HEK293 (cell line): ENCODE measurements around the gene FLVCR1.
A peak's percentile ranks its signal among the peaks of the same experiment; 100 is the strongest.

Source experiments
- CTCF ChIA-PET: fragments of 350-600 bp; formaldehyde crosslinking; extraction: SDS; loops from one replicate; lab custom pipeline; 2021; ENCODE audit warnings: antibody characterized with exemption; lab: Yijun Ruan, JAX
- POLR2A ChIA-PET: fragments of 300-600 bp; formaldehyde crosslinking; extraction: SDS; loops from one replicate; lab custom pipeline; 2020; ENCODE audit warnings: antibody characterized with exemption, inconsistent platforms; lab: Yijun Ruan, JAX
- H3K27ac ChIP-seq: fragments of 200-500 bp; sonication (Bioruptor generic); 2 replicates; pipeline ENCODE4 v1.5.1; 2014; ENCODE audit warnings: low read depth, low read length, control low read depth, inconsistent platforms; ENCODE audit errors: extremely low read depth
- H3K36me3 ChIP-seq, 2 experiments: fragments of 200-500 bp in 1 of 2; sonication (Bioruptor generic) in 1 of 2; 1 replicate in 1 of 2; 2 replicates in 1 of 2; pipeline ENCODE4 v1.5.1; 2014 to 2017; ENCODE audit warnings: inconsistent platforms in 2 of 2, low read length in 2 of 2; ENCODE audit not compliant: control insufficient read depth in 2 of 2, insufficient read depth in 1 of 2
- H3K4me1 ChIP-seq: fragments of 200-500 bp; sonication (Bioruptor generic); 2 replicates; pipeline ENCODE4 v1.5.1; 2014; ENCODE audit warnings: mild to moderate bottlenecking, low read length, inconsistent platforms; ENCODE audit not compliant: control insufficient read depth, insufficient read depth
- H3K4me3 ChIP-seq: 2 replicates; pipeline ENCODE4 v1.5.1; 2011; ENCODE audit warnings: low read depth, mild to moderate bottlenecking, control low read depth, low read length, moderate library complexity
- H3K9me3 ChIP-seq: fragments of 200-500 bp; sonication (Bioruptor generic); 2 replicates; pipeline ENCODE4 v1.5.1; 2014; ENCODE audit warnings: low read depth, low read length, inconsistent platforms; ENCODE audit not compliant: control insufficient read depth, insufficient read depth
- EGR2 ChIP-seq: fragments of 450-650 bp; formaldehyde crosslinking; IDR thresholded peaks from 2 replicates; pipeline ENCODE4 v1.5.1; 2016; ENCODE audit warnings: low read depth, missing biosample characterization, missing genetic modification characterization
- HOXC10 ChIP-seq: sonication (generic); formaldehyde crosslinking; IDR thresholded peaks from 2 replicates; pipeline ENCODE4 v1.8.1; 2023; ENCODE audit warnings: mild to moderate bottlenecking, missing genetic modification reagents
- KLF1 ChIP-seq: fragments of 450-650 bp; formaldehyde crosslinking; IDR thresholded peaks from 2 replicates; pipeline ENCODE4 v1.5.1; 2016; ENCODE audit warnings: missing biosample characterization, missing genetic modification characterization
- MZF1 ChIP-seq: fragments of 450-650 bp; formaldehyde crosslinking; IDR thresholded peaks from 2 replicates; pipeline ENCODE4 v1.5.1; 2017; ENCODE audit warnings: missing biosample characterization, missing genetic modification characterization, borderline replicate concordance
- OVOL3 ChIP-seq: fragments of 450-650 bp; formaldehyde crosslinking; IDR thresholded peaks from 2 replicates; pipeline ENCODE4 v1.5.1; 2016; ENCODE audit warnings: missing biosample characterization, missing genetic modification characterization
- WT1 ChIP-seq: fragments of 450-650 bp; formaldehyde crosslinking; IDR thresholded peaks from 2 replicates; pipeline ENCODE4 v1.5.1; 2016; ENCODE audit warnings: missing biosample characterization, missing genetic modification characterization
- ZBTB48 ChIP-seq: fragments of 450-650 bp; formaldehyde crosslinking; IDR thresholded peaks from 2 replicates; pipeline ENCODE4 v1.5.1; 2016; ENCODE audit warnings: missing biosample characterization, missing genetic modification characterization
- ZFP3 ChIP-seq: fragments of 450-650 bp; formaldehyde crosslinking; IDR thresholded peaks from 2 replicates; pipeline ENCODE4 v1.5.1; 2016; ENCODE audit warnings: low read depth, missing biosample characterization, missing genetic modification characterization
- ZNF157 ChIP-seq: fragments of 450-650 bp; formaldehyde crosslinking; IDR thresholded peaks from 2 replicates; pipeline ENCODE4 v1.5.1; 2016; ENCODE audit warnings: missing biosample characterization, missing genetic modification characterization
- ZNF223 ChIP-seq: fragments of 450-650 bp; formaldehyde crosslinking; IDR thresholded peaks from 2 replicates; pipeline ENCODE4 v1.5.1; 2016; ENCODE audit warnings: missing biosample characterization, missing genetic modification characterization
- ZNF248 ChIP-seq: fragments of 450-650 bp; formaldehyde crosslinking; IDR thresholded peaks from 2 replicates; pipeline ENCODE4 v1.5.1; 2017; ENCODE audit warnings: missing biosample characterization, missing genetic modification characterization
- ZNF341 ChIP-seq: fragments of 450-650 bp; formaldehyde crosslinking; IDR thresholded peaks from 2 replicates; pipeline ENCODE4; 2016; ENCODE audit warnings: low read depth, missing biosample characterization, missing genetic modification characterization
- ZNF473 ChIP-seq: fragments of 450-650 bp; formaldehyde crosslinking; IDR thresholded peaks from 2 replicates; pipeline ENCODE4 v1.5.1; 2017; ENCODE audit warnings: missing biosample characterization, missing genetic modification characterization
- ZNF48 ChIP-seq: fragments of 450-650 bp; formaldehyde crosslinking; IDR thresholded peaks from 2 replicates; pipeline ENCODE4 v1.5.1; 2016; ENCODE audit warnings: missing biosample characterization, missing genetic modification characterization
- ZNF549 ChIP-seq: fragments of 450-650 bp; IDR thresholded peaks from 2 replicates; pipeline ENCODE4 v1.5.1; 2018; ENCODE audit warnings: missing biosample characterization, missing genetic modification characterization, mild to moderate bottlenecking, inconsistent platforms, moderate library complexity
- ZNF560 ChIP-seq: fragments of 450-650 bp; formaldehyde crosslinking; IDR thresholded peaks from 2 replicates; pipeline ENCODE4 v1.5.1; 2017; ENCODE audit warnings: missing biosample characterization, missing genetic modification characterization, borderline replicate concordance
- ZNF571 ChIP-seq: fragments of 450-650 bp; formaldehyde crosslinking; IDR thresholded peaks from 2 replicates; pipeline ENCODE4 v1.5.0; 2017; ENCODE audit warnings: missing biosample characterization, missing genetic modification characterization
- ZNF76 ChIP-seq: fragments of 450-650 bp; formaldehyde crosslinking; IDR thresholded peaks from 2 replicates; pipeline ENCODE4; 2016; ENCODE audit warnings: low read depth, missing biosample characterization, missing genetic modification characterization, borderline replicate concordance
- ZNF843 ChIP-seq: fragments of 450-650 bp; formaldehyde crosslinking; IDR thresholded peaks from 2 replicates; pipeline ENCODE4 v1.5.1; 2016; ENCODE audit warnings: missing biosample characterization, missing genetic modification characterization
- ZSCAN16 ChIP-seq: fragments of 450-650 bp; formaldehyde crosslinking; IDR thresholded peaks from 2 replicates; pipeline ENCODE4 v1.5.1; 2016; ENCODE audit warnings: missing biosample characterization, missing genetic modification characterization
- TF ChIP-seq, protein P1 (sequence below): fragments of 450-650 bp; formaldehyde crosslinking; IDR thresholded peaks from 2 replicates; pipeline ENCODE4 v1.5.1; 2016; ENCODE audit warnings: missing biosample characterization, missing genetic modification characterization, low read depth
- TF ChIP-seq, protein P2 (sequence below): fragments of 450-650 bp; formaldehyde crosslinking; IDR thresholded peaks from 2 replicates; pipeline ENCODE4 v1.5.1; 2016; ENCODE audit warnings: missing biosample characterization, missing genetic modification characterization
- TF ChIP-seq, protein P3 (sequence below): sonication (generic); formaldehyde crosslinking; IDR thresholded peaks from 2 replicates; pipeline ENCODE4 v1.8.1; 2022; ENCODE audit warnings: mild to moderate bottlenecking, moderate library complexity, missing genetic modification reagents
- TF ChIP-seq, protein P4 (sequence below): fragments of 450-650 bp; formaldehyde crosslinking; IDR thresholded peaks from 2 replicates; pipeline ENCODE4 v1.5.1; 2016; ENCODE audit warnings: missing biosample characterization, missing genetic modification characterization
- TF ChIP-seq, protein P5 (sequence below): fragments of 450-650 bp; formaldehyde crosslinking; IDR thresholded peaks from 2 replicates; pipeline ENCODE4 v1.5.1; 2017; ENCODE audit warnings: missing biosample characterization, missing genetic modification characterization

Gene FLVCR1

DNA sequence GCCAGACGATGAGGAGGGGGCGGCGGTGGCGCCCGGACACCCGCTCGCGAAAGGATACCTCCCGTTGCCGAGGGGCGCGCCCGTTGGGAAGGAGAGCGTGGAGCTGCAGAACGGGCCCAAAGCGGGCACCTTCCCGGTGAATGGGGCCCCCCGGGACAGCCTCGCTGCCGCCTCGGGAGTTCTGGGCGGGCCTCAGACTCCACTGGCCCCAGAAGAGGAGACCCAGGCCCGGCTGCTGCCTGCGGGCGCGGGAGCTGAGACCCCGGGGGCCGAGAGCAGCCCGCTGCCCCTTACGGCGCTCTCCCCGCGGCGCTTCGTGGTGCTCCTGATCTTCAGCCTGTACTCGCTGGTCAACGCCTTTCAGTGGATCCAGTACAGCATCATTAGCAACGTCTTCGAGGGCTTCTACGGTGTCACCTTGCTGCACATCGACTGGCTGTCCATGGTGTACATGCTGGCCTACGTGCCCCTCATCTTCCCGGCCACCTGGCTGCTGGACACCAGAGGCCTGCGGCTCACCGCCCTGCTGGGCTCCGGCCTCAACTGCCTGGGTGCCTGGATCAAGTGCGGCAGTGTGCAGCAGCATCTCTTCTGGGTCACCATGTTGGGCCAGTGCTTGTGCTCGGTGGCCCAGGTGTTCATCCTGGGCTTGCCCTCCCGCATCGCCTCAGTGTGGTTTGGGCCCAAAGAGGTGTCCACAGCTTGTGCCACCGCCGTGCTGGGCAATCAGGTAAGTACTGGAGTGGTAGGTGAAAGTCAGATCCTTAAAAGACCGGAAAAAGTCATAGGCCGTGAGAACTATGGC, 588 bp downstream of the FLVCR1 start (continued):
- 0 out of 2 replicates have a peak, but pooled peaks have one; percentile 8 for TF ChIP-seq ZNF843 (tag by site-specific recombination)
- TF ChIP-seq ZNF341 (tag by site-specific recombination) = no peak
- TF ChIP-seq, protein P1, sequence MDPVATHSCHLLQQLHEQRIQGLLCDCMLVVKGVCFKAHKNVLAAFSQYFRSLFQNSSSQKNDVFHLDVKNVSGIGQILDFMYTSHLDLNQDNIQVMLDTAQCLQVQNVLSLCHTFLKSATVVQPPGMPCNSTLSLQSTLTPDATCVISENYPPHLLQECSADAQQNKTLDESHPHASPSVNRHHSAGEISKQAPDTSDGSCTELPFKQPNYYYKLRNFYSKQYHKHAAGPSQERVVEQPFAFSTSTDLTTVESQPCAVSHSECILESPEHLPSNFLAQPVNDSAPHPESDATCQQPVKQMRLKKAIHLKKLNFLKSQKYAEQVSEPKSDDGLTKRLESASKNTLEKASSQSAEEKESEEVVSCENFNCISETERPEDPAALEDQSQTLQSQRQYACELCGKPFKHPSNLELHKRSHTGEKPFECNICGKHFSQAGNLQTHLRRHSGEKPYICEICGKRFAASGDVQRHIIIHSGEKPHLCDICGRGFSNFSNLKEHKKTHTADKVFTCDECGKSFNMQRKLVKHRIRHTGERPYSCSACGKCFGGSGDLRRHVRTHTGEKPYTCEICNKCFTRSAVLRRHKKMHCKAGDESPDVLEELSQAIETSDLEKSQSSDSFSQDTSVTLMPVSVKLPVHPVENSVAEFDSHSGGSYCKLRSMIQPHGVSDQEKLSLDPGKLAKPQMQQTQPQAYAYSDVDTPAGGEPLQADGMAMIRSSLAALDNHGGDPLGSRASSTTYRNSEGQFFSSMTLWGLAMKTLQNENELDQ (tag by site-specific recombination) = no peak
- TF ChIP-seq ZBTB48 (tag by site-specific recombination) = peak; percentile 23; the same call in 1 of the 2 replicates

DNA sequence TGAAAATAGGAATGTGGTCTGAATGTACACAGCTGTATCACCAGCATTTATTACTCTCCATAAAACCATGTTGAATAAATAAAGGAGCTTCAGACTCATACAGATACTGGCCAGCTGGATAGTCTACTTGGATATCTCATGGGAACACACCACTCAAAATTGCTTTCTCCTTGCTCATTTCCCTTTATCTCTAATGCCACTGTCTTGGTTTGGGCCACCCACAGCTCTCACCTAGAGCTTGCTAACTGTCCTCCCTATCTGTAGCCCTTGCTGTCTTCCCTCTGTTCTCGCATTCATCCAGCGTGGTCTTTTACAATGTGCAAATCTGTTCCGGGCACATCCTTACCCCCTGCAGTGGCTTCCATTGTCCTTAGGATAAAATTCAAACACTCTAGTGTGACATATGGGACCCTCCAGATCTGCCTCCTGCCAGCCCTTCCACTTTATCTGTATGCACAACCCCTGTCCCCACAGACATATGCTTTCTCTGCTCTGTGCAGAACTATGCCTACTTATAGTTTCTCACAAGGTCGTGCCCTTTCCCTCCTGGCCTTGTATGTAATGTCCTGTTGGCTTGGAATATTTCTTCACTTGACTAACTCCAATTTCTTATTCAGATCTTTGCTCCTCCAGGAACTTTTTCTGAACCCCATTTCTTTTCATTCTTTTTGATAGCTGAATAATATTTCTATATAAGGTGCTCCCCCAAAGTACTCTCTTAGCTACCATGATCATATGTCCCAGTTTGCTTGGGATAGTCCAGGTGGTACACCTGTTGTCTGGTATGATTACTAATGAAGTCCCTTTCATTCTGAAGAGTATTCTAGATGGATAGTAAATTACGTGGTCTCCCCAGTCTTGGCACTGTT, 2.9 kb downstream of the FLVCR1 start:
- no peaks in the 10 kb centered on the region for H3K9me3 ChIP-seq
- H3K4me1 ChIP-seq = peaks cover 8% of the 10 kb centered on the region; the same call in 1 of the 2 replicates
- ChIA-PET CTCF (interaction anchor here (0.6 to 0.7 kb wide), 2 partner anchors 46 to 69 kb away, joined by 5 to 7 read pairs; no protein-coding TSS in a partner anchor), POLR2A (interaction anchor here (0.7 kb wide), 1 partner anchor 90 kb away, joined by 4 read pairs; the partner anchor contains the start of gene VASH2)
- H3K36me3 ChIP-seq = peaks cover 27 to 37% of the 10 kb centered on the region in 2 experiments
- peak overlapping the region; percentile 15; the same call in 1 of the 2 replicates for H3K4me3 ChIP-seq
- H3K27ac ChIP-seq = no peak overlapping the region
- TF ChIP-seq, protein P2, sequence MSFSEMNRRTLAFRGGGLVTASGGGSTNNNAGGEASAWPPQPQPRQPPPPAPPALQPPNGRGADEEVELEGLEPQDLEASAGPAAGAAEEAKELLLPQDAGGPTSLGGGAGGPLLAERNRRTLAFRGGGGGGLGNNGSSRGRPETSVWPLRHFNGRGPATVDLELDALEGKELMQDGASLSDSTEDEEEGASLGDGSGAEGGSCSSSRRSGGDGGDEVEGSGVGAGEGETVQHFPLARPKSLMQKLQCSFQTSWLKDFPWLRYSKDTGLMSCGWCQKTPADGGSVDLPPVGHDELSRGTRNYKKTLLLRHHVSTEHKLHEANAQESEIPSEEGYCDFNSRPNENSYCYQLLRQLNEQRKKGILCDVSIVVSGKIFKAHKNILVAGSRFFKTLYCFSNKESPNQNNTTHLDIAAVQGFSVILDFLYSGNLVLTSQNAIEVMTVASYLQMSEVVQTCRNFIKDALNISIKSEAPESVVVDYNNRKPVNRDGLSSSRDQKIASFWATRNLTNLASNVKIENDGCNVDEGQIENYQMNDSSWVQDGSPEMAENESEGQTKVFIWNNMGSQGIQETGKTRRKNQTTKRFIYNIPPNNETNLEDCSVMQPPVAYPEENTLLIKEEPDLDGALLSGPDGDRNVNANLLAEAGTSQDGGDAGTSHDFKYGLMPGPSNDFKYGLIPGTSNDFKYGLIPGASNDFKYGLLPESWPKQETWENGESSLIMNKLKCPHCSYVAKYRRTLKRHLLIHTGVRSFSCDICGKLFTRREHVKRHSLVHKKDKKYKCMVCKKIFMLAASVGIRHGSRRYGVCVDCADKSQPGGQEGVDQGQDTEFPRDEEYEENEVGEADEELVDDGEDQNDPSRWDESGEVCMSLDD (tag by site-specific recombination) = no peak
- TF ChIP-seq ZNF76 (tag by site-specific recombination) = no peak
- TF ChIP-seq, protein P3, sequence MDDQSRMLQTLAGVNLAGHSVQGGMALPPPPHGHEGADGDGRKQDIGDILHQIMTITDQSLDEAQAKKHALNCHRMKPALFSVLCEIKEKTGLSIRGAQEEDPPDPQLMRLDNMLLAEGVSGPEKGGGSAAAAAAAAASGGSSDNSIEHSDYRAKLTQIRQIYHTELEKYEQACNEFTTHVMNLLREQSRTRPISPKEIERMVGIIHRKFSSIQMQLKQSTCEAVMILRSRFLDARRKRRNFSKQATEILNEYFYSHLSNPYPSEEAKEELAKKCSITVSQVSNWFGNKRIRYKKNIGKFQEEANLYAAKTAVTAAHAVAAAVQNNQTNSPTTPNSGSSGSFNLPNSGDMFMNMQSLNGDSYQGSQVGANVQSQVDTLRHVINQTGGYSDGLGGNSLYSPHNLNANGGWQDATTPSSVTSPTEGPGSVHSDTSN = no peak
- TF ChIP-seq ZNF560 (tag by site-specific recombination) = no peak
- TF ChIP-seq ZSCAN16 (tag by site-specific recombination) = no peak
- TF ChIP-seq ZNF48 = no peak
- TF ChIP-seq, protein P4, sequence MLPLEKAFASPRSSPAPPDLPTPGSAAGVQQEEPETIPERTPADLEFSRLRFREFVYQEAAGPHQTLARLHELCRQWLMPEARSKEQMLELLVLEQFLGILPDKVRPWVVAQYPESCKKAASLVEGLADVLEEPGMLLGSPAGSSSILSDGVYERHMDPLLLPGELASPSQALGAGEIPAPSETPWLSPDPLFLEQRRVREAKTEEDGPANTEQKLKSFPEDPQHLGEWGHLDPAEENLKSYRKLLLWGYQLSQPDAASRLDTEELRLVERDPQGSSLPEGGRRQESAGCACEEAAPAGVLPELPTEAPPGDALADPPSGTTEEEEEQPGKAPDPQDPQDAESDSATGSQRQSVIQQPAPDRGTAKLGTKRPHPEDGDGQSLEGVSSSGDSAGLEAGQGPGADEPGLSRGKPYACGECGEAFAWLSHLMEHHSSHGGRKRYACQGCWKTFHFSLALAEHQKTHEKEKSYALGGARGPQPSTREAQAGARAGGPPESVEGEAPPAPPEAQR (tag by site-specific recombination) = no peak
- TF ChIP-seq ZNF157 (tag by site-specific recombination) = no peak
- no peak for TF ChIP-seq ZNF571
- TF ChIP-seq ZNF248 (tag by site-specific recombination) = no peak
- no peak for TF ChIP-seq OVOL3 (tag by site-specific recombination)
- no peak for TF ChIP-seq HOXC10 (CRISPR knock-in tag)
- TF ChIP-seq ZNF549 (tag by site-specific recombination) = no peak
- no peak for TF ChIP-seq KLF1 (tag by site-specific recombination)
- TF ChIP-seq ZNF473 (tag by site-specific recombination) = no peak
- peak; percentile 31; the same call in 1 of the 2 replicates for TF ChIP-seq WT1 (tag by site-specific recombination)
- TF ChIP-seq, protein P5, sequence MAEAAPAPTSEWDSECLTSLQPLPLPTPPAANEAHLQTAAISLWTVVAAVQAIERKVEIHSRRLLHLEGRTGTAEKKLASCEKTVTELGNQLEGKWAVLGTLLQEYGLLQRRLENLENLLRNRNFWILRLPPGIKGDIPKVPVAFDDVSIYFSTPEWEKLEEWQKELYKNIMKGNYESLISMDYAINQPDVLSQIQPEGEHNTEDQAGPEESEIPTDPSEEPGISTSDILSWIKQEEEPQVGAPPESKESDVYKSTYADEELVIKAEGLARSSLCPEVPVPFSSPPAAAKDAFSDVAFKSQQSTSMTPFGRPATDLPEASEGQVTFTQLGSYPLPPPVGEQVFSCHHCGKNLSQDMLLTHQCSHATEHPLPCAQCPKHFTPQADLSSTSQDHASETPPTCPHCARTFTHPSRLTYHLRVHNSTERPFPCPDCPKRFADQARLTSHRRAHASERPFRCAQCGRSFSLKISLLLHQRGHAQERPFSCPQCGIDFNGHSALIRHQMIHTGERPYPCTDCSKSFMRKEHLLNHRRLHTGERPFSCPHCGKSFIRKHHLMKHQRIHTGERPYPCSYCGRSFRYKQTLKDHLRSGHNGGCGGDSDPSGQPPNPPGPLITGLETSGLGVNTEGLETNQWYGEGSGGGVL (tag by site-specific recombination) = no peak
- no peak for TF ChIP-seq ZNF223 (tag by site-specific recombination)
- no peak for TF ChIP-seq ZFP3 (tag by site-specific recombination)
- no peak for TF ChIP-seq EGR2 (tag by site-specific recombination)
- no peak for TF ChIP-seq MZF1 (tag by site-specific recombination)
